Hepatocyte (in vitro differentiated cells): ENCODE results near the gene TFDP2. TPM values are rescaled to one million over a fixed set of nuclear protein-coding genes. Genes with fewer than 3 reads are reported as not detected.
"Not testable (repeated sequence)": the region's sequence is repeated elsewhere in the genome, so short reads cannot be mapped to it uniquely, and the experiment has no call there.

Experiments used
- DNase-seq: peaks from one replicate; pipeline ENCODE4 v3.0.0-alpha.2; 2016; ENCODE audit warnings: low spot score
- H2AFZ ChIP-seq: fragments of 200-600 bp; sonication (generic); 2 replicates; pipeline ENCODE4 v1.6.0; 2016; ENCODE audit warnings: antibody characterized with exemption, mild to moderate bottlenecking
- H3K27ac ChIP-seq: fragments of 200-600 bp; sonication (generic); 2 replicates; pipeline ENCODE4 v1.5.1; 2016; ENCODE audit warnings: mild to moderate bottlenecking
- H3K27me3 ChIP-seq: fragments of 200-600 bp; sonication (generic); 2 replicates; pipeline ENCODE4 v1.6.1; 2016
- H3K36me3 ChIP-seq: fragments of 200-600 bp; sonication (generic); replicated peaks from 2 replicates; pipeline ENCODE4 v1.5.1; 2016; ENCODE audit warnings: low read depth; ENCODE audit not compliant: insufficient read depth
- H3K4me1 ChIP-seq: fragments of 200-600 bp; sonication (generic); 2 replicates; pipeline ENCODE4 v1.5.1; 2016; ENCODE audit warnings: mild to moderate bottlenecking, moderate library complexity; ENCODE audit not compliant: insufficient read depth
- H3K4me2 ChIP-seq: fragments of 200-600 bp; sonication (generic); 2 replicates; pipeline ENCODE4 v1.6.0; 2016
- H3K4me3 ChIP-seq: fragments of 200-600 bp; sonication (generic); 2 replicates; pipeline ENCODE4 v1.5.1; 2016; ENCODE audit warnings: mild to moderate bottlenecking
- H3K79me2 ChIP-seq: fragments of 200-600 bp; sonication (generic); 2 replicates; pipeline ENCODE4 v1.6.0; 2017; ENCODE audit warnings: mild to moderate bottlenecking
- H3K9me2 ChIP-seq: fragments of 200-600 bp; sonication (generic); replicated peaks from 2 replicates; pipeline ENCODE4 v1.6.0; 2017; ENCODE audit warnings: mild to moderate bottlenecking; ENCODE audit not compliant: insufficient read depth
- H3K9me3 ChIP-seq: fragments of 200-600 bp; sonication (generic); 2 replicates; pipeline ENCODE4 v1.5.1; 2016; ENCODE audit warnings: low read depth, mild to moderate bottlenecking
- H4K20me1 ChIP-seq: fragments of 200-600 bp; sonication (generic); 2 replicates; pipeline ENCODE4 v1.6.0; 2016; ENCODE audit warnings: mild to moderate bottlenecking; ENCODE audit not compliant: insufficient read depth, poor library complexity, severe bottlenecking
- EZH2 ChIP-seq: fragments of 200-600 bp; sonication (generic); IDR thresholded peaks from 2 replicates; pipeline ENCODE4 v1.6.1; 2016; ENCODE audit warnings: antibody characterized with exemption, mild to moderate bottlenecking, borderline replicate concordance
- EZH2phosphoT487 ChIP-seq: fragments of 200-600 bp; sonication (generic); IDR thresholded peaks from one replicate; pipeline ENCODE4 v1.6.1; 2018; ENCODE audit warnings: antibody characterized with exemption, mild to moderate bottlenecking, low read depth, moderate library complexity; ENCODE audit not compliant: unreplicated experiment, severe bottlenecking
- WGBS: methylation state at CpG from one replicate; pipeline ENCODE4 v1.1.6; 2016; ENCODE audit warnings: low lambda C conversion rate; ENCODE audit errors: missing lambda C conversion rate; 5-methylcytosine and 5-hydroxymethylcytosine counted together
- polyA plus RNA-seq: library from polyadenylated mRNA; unstranded; fragments of >200 nt; fragmentation: Nextera tagmentation; extraction: Ambion mirVana; gene quantifications from 2 replicates; pipeline ENCODE4 v1.2.1, GENCODE V29; 2016
- total RNA-seq: library from RNA; depleted of rRNA; stranded (reverse); fragments of >200 nt; gene quantifications from 2 replicates; pipeline ENCODE4 v1.2.3, GENCODE V29; 2014
- TF ChIP-seq, protein P1 (sequence below): fragments of 200-600 bp; sonication (generic); IDR thresholded peaks from 2 replicates; pipeline ENCODE4 v1.5.1; 2016; ENCODE audit warnings: antibody characterized with exemption, mild to moderate bottlenecking; ENCODE audit not compliant: poor library complexity

TFDP2 gene
- total and polyA plus RNA-seq, 2 experiments from 2014 or later = 57.6 to 61.6 TPM

DNA sequence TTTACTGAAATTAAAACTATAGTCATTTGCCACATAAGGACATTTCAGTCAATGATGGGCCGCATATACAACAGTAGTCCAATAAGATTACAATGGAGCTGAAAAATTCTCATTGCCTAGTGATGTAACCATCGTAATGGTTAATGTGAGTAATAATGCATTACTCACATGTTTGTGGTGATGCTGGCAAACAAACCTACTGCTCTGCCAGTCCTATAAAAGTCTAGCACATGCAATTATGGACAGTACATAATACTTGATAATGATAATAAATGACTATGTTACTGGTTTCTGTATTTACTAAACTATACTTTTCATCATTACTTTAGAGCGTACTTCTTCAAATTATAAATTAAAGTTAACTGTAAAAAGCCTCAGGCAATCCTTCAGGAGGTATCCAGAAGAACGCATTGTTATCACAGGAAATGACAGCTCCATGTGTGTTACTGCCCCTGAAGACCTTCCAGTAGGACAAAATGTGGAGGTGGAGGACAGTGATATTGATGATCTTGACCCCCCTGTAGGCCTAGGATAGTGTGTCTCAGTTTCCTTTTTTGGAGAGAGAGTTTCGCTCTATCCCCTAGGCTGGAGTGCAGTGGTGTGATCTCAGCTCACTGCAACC is 170.2 kb downstream of the TFDP2 start:
- 87% methylated on average over 5 of the region's 5 CpGs for WGBS
- TF ChIP-seq EZH2phosphoT487 (no peak), EZH2 (no peak)
- TF ChIP-seq, protein P1, sequence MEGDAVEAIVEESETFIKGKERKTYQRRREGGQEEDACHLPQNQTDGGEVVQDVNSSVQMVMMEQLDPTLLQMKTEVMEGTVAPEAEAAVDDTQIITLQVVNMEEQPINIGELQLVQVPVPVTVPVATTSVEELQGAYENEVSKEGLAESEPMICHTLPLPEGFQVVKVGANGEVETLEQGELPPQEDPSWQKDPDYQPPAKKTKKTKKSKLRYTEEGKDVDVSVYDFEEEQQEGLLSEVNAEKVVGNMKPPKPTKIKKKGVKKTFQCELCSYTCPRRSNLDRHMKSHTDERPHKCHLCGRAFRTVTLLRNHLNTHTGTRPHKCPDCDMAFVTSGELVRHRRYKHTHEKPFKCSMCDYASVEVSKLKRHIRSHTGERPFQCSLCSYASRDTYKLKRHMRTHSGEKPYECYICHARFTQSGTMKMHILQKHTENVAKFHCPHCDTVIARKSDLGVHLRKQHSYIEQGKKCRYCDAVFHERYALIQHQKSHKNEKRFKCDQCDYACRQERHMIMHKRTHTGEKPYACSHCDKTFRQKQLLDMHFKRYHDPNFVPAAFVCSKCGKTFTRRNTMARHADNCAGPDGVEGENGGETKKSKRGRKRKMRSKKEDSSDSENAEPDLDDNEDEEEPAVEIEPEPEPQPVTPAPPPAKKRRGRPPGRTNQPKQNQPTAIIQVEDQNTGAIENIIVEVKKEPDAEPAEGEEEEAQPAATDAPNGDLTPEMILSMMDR = no peak
- Histone ChIP-seq H4K20me1 (no peaks in the 10 kb centered on the region), H3K9me2 (no peaks in the 10 kb centered on the region), H3K36me3 (no peaks in the 10 kb centered on the region), H3K27ac (no peak overlapping the region), H3K4me1 (no peaks in the 10 kb centered on the region), H3K79me2 (no peaks in the 10 kb centered on the region), H3K27me3 (no peaks in the 10 kb centered on the region), H3K4me2 (no peak overlapping the region), H2AFZ (no peak overlapping the region), H3K4me3 (no peak overlapping the region), H3K9me3 (no peaks in the 10 kb centered on the region)
- DNase-seq = no peak

DNA sequence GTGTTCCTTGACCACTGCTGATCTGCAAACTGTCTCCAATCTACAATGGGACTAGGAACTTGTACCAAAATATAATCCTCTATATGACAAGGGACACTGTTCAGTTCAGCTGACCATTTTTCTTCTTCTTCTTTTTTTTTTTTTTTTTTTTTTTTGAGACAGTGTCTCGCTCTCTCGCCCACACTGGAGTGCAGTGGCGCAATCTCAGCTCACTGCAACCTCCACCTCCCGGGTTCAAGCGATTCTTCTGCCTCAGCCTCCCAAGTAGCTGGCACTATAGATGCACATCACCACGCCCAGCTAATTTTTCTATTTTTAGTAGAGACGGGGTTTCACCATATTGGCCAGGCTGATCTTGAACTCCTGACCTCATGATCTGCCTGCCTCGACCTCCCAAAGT is 174.6 kb downstream of the TFDP2 start:
- H3K4me2 ChIP-seq, H4K20me1 ChIP-seq, H3K9me2 ChIP-seq, H3K36me3 ChIP-seq, H2AFZ ChIP-seq, H3K4me3 ChIP-seq, H3K4me1 ChIP-seq, H3K27ac ChIP-seq, H3K79me2 ChIP-seq, H3K27me3 ChIP-seq, H3K9me3 ChIP-seq, DNase-seq: not testable (repeated sequence)
- 96% methylated on average over 8 of the region's 8 CpGs for WGBS

DNA sequence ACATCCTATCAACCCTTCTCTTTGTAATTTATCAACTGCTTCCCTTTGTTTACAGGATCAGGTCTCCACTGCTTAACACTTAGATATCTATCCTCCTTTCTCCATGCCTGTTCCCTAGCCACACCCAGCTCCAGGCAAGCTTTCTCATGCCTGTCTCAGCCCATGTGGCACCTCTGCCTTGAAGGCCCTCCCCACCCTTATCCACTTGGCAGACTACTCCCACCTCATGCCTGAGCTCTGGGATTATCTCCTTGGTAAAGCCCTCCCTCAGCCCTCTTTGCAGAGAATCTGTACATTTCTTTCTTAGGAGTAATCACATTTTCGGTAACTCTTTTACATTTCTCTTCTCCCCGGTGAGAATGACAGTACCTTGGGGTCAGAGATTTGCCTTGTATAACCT is 176.9 kb downstream of the TFDP2 start:
- Histone ChIP-seq H3K27me3 (no peaks in the 10 kb centered on the region), H3K4me3 (no peak overlapping the region), H3K36me3 (no peaks in the 10 kb centered on the region), H3K27ac (no peak overlapping the region), H2AFZ (no peak overlapping the region), H3K9me2 (no peaks in the 10 kb centered on the region), H4K20me1 (no peaks in the 10 kb centered on the region), H3K4me1 (no peaks in the 10 kb centered on the region), H3K79me2 (no peaks in the 10 kb centered on the region), H3K4me2 (no peak overlapping the region), H3K9me3 (no peaks in the 10 kb centered on the region)
- DNase-seq = no peak
- WGBS = 60% methylated on average over 2 of the region's 2 CpGs
- TF ChIP-seq EZH2phosphoT487 = no peak
- TF ChIP-seq, protein P1 = no peak
- no peak for TF ChIP-seq EZH2

DNA sequence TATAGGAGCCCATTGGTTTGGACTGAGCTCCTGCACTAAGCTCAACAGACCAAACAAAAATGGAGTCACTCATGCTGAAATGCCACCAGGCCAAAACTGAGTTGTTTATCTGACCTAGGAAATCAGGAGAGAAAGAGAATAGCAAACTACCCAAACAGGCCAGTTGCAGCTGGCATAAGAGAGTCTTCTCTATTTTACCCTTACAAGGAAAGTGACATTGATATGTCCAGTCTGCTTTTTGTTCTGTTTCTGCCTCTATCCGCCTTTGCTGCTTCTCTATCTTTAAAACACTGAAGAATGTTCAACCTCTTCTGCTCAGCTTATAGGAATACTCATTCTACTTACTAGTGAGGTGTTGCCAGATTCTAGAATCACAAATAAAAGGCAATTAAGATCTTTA is 177.8 kb downstream of the TFDP2 start:
- Histone ChIP-seq H3K4me1 (no peaks in the 10 kb centered on the region), H3K9me3 (no peaks in the 10 kb centered on the region), H2AFZ (no peak overlapping the region), H4K20me1 (no peaks in the 10 kb centered on the region), H3K27me3 (no peaks in the 10 kb centered on the region), H3K27ac (no peak overlapping the region), H3K36me3 (no peaks in the 10 kb centered on the region), H3K9me2 (no peaks in the 10 kb centered on the region), H3K4me2 (no peak overlapping the region), H3K79me2 (no peaks in the 10 kb centered on the region), H3K4me3 (no peak overlapping the region)
- WGBS = 100% methylated on average over 1 of the region's 1 CpG
- TF ChIP-seq EZH2phosphoT487 (no peak), EZH2 (no peak)
- TF ChIP-seq, protein P1 = no peak
- DNase-seq = no peak
